Activated CD8-positive, alpha-beta memory T cell treated with anti-CD3 and anti-CD28 coated beads, Interleukin-2, amount 50 U/mL, for 1 hour (primary cell): Measurements from ENCODE around the gene CDK2AP2.
A peak's percentile ranks its signal among the peaks of the same experiment; 100 is the strongest.
"Not testable (repeated sequence)": the region's sequence is repeated elsewhere in the genome, so short reads cannot be mapped to it uniquely, and the experiment has no call there.

Source experiments
- DNase-seq: peaks from one replicate; pipeline ENCODE4 v3.0.0-alpha.2; 2020; ENCODE audit errors: extremely low read depth

The CDK2AP2 gene

DNA sequence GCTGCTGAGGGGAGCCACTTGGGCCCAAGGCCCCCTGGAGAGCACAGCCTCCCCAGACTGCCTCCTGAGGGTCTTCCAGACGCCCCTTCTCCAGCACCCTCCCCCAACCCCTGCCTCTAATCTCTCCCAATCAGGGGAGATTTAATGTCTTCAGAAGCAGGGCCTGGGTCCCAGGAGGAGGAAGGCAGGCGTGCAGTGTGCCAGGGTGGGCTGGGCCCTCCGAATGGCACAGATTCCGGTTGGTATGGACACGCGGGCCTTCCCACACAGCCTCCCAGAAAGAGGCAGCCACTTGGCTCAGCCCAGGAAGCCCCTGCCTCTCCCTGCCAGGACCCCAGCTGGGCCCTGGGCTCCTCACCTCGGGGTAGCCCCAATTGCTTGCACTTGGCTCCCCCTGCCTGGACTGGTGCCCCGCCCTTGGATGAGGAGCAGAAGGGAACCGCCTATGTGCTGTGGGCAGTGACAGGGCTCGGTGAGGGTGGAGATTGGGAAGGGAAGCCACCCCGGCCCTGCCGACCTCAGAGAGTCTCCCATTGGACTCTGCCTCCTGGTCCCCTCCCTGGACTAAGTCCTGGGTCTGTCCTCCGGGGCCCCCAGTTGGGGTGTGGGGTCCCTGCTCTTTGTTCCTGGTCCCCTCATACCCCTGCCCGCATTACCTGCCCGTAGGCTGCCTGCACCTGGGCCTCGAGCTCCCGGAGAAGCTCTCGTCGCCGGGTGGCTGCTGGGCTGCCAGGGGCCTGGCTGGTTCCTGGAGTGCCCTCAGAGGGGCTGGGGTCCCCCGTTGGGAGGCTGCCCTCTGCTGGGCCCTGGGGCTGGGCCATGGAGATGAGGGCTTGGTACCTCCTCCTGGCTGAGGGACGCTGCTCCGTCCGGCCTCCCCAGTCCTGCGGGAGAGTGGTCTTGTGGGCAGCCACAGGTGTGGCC, 15.9 kb upstream of the CDK2AP2 start:
- DNase-seq, result no peak

DNA sequence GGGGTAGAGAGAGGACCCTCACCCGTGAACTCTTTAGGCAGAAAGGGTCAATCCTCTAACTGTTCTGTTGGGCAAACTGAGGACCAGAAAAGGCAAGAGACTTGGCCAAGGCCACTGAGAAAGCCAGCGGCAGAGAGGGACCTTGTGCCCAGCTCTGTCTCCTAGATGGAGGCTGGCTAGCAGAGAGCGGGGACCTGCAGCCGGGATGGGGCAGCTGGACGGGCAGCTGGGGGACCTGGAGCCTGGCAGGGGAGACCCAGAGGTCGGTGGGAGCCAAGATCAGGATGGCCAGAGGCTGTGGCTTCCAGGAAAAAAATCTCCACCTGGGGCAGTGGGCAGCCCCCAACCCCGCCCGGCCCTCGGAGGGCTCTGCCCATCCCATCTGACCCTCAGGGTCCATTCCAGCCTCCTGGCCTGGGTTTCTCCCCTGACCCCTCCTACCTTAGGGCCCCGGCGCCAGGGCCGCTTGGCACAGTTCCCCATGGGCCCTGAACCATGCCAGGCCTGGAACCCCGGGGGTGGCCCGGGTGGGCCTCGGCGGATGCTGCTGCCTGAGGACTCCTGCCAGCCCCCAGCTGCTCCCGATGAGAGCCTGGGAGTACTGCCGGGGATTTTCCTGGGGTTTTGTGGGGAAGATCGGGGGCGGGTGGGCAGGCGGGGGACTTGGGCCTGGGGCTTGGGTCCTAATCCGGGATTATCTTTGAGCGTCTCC, 15.0 kb upstream of the CDK2AP2 start, which contains the start of gene CABP2:
CABP2 (minus strand) TSS at position 603 of the 712 bp plus-strand sequence; CDS start at position 483, 120 bp downstream.
- DNase-seq, result no peak

DNA sequence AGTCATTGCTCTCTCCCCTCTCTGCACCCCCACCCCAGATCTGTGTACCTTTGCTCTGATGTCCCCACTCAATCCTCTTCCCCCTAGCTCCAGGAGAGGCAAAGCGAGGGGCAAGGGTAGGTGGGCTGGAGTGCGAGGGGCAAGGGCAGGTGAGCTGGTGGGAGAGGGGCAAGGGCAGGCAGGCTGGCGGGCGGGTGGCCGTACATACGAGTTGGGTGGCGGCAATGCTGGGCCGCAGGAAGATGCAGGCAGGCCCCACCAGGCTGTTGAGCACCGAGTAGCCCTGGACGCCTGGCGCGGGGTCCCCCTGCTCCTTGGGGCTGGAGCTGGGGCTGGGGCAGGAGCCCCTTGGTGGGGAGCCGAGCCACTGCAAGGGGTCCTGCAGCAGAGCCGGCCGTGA, 14.4 kb upstream of the CDK2AP2 start:
- DNase-seq, result no peak

DNA sequence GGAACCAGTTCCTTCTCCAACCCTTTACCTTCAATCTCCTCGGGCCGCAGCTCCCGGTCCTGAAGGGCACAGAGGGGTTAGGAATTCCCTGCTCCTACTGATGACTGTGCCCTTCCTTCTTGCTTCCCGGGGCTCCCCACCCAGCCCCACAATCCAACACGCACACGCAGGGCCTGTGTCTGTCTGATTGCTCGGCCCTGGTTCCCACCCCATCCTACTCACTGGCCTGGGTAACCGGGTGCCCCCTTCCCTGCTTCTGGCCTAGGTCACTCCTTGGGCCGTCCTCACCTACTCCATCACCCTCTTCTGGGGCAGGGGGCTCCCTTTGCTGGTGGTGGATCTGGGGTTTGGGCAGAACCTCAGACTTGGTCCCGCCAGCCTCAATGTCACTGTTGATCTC, 14.0 kb upstream of the CDK2AP2 start:
- no peak for DNase-seq

DNA sequence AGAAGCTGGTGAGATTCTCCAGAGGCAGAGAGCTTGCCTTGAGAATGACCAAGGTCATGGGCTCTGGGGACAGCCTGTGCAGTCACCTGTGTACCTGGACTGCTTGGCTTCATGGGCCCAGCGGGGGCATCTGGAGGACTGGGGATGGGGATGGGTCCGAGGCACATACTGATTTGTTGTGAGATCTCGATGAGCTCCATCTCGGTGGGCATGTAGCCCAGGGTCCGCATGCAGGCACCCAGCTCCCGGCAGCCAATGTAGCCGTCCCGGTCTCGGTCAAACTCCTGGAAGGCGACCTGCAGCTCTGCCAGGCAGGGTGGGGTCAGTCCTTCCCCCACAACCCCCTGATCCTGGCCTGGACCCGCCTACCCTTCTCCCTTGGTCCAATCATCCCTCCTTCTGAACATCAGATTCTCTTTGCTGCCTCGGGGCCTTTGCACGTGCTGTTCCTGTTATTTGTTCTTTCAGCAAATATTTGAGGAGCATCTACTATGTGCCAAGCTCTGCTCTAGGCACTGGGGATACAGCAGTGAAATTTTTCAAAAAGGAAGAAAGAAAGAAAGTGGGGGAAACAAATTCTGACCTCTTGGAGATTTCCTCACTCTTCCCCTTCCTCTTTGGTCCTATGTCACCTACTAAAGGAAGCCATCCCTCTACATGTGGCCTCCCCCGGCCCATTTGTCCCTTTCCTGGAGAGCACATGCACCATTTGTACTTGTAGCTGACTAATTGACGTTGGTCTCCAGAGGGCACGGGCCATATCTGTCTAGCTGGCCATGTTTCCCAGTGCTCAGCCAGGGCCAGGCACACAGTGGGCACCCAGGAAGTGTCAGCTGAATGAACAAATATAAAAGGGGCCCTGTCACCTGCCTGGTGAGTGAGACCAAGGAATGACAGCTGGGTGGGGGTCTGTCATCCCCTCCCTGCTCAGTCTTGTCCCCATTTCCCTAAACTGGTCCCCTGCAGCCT, 13.2 kb upstream of the CDK2AP2 start:
- no peak for DNase-seq

DNA sequence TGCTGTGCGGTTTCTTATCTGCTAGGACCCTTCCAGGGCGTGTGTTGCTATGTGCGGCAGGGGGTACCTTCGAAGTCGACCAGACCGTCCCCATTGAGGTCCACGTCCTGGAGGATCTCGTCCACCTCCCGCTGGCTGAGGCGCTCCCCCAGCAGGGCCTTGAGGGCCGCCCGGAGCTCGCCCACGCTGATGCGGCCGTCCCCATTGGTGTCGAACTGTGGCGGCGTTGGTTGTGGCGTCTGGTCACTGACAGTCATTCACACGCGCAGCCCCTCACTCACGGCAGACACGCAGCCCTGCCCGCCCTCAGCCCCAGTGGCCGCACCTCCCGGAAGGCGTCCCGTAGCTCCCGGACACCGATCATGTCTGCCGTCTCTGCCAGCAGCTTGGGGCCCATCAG, 11.8 kb upstream of the CDK2AP2 start:
- no peak for DNase-seq

DNA sequence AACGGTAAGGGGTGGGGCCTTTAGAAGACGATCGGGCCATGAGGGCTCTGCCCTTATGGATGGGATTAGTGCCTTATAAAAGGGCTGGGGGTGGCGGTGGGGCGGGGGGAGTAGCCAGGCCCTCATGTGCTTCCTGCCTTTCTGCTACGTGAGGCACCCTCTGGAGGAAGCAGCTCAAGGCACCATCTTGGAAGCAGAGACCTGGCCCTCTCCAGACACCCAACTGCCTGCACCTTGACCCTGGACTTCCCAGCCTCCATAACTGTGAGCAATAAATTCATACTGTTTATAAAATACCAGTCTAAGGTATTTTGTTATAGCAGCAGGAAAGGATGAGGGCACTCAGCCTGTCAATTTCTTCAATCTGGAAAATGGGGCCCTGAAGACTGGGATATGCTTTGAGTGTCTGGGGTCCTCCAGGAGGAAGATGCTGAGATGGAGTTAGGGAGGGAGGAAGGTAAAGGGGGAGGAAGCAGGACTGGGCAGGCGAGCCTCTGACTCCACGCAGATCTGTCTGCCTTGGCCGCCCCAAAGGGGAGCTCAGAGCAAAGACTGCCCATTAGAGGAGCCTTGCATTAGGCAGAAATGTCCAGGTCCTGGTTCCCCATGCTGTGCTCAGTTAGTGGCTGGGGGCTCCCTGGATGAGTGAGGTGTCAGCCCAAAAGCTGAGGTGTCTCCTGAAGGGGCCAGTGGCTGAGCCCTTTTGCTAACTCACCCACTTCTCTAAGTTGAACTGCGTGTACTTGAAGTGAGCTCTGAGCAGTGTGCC, 10.0 kb upstream of the CDK2AP2 start:
- DNase-seq, result no peak

DNA sequence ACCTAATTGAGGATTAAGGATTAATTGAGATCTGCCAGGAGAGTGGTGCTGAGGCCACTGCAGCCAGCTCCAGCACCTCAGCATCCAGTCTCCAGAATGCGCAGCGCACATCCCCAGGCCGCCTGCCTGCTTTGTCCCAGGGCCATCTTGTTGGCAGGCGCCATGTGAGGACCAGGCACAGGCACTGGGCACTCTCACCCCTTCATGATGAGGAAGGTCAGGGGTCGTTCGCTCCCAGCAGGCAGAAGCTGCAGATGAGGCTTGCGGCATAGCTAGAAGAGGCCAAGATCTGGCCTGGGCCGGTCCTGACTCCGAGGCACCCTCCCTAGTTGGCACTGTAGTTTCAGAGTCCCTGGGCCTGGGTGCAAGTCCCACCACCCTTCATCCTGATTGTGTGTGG, 8.8 kb upstream of the CDK2AP2 start:
- no peak for DNase-seq

DNA sequence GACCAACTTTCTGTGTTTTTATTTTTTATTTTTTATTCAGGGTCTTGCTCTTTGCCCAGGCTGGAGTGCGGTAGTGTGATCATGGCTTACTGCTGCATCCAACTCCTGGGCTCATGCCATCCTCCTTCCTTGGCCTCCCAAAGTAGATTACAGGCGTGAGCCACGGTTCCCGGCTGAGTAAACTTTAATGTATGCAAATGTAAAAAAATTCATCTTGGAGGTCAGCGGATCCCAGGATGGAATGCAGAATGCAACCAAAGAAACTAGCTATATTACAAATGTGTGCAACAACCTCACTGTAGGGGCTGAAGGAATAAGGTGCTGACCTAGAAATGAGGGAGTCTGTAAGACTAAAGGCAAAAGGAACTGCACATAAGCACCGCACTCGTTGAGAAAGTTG, 6.2 kb upstream of the CDK2AP2 start:
- DNase-seq, result no peak

DNA sequence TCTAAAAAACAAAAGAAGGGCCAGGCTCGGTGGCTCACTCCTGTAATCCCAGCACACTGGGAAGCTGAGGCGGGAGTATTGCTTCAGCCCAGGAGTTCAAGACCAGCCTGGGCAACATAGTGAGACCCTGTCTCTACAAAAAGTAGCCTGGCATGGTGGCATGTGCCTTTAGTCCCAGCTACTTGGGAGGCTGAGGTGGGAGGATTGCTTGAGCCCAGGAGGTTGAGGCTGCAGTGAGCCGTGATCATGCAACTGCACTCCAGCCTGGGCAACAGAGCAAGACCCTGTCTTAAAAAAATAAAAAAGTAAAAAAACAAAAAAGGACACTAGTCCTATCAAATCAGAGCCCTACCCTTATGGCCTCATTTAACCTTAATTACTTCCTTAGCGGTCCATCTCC, 3.6 kb upstream of the CDK2AP2 start:
- DNase-seq, result not testable (repeated sequence)

DNA sequence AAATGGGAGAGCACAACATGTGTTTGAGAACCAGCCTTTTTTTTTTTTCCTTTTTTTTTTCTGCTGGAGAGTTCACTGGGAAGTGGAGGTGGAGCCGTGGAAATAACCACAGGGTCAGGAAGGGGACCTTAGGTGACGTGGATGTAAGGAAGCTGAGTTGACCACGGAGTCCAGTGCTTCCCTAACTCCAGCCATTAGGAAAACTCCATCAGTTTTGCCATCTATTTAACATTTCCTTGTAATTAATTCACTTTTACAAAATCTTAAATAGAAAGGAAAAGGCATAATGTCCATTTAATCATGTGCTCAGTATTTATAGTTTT, 2.0 kb upstream of the CDK2AP2 start:
- no peak for DNase-seq

DNA sequence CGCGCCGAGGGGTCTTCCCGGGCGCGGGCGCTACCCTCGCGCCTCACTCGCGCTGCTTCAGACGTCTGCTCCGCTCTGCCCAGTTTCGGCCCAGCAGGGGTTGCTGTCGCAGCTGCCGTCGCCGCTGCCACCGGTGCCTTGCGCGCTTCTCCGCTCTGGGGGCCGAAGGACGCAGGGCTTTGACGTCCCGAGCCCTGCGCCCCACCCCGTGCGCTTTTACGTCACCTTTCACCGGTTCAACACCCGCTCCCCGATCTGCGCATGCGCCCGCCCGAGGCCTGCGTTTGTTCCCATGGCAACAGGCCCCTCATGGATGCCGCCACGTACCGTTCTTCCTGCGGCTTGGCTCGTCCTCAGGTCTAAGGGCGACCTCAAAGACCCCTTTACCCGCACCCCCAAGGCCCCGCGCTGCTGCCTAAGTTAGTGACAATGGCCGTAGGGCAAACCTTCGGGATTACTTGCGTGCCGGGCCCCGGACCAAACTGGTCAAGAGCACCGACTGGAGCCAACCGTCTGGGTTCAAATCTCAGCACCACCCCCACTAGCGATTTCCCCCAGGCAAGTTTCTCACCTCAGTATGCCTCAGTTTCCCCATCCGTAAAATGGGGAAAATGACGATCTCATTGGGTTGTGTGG, 642 bp upstream of the CDK2AP2 start:
- DNase-seq, result peak; percentile 100

DNA sequence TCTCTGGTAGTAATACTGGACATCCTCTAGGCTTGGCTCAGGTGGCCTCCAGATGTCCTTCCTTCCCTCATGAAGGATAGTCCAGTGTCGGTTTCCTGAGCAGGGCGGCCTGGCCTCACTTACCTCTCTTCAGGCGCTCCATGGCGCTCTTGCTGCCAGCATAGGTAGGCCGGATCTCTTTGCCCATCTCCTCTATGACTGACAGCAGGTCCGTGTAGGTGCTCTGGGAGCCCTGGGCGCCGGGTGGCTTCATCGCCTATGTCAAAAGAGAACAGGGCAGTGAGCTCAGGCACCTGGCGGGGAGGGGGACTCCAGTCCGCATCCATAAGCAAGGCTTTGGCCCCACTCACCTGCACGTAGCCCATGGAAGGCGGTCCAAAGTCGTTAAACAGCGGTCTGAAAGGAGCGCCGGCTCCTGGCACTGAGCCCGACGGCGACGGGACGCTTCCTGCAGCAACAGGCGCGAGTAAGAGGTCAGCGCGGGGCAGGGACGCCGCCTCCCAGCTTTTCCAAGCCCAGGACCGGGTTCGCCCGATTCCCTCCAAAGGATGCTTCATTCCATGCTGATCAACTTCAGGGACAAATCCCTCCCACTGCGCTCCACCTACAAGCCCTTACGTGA, 609 bp downstream of the CDK2AP2 start:
- no peak for DNase-seq

DNA sequence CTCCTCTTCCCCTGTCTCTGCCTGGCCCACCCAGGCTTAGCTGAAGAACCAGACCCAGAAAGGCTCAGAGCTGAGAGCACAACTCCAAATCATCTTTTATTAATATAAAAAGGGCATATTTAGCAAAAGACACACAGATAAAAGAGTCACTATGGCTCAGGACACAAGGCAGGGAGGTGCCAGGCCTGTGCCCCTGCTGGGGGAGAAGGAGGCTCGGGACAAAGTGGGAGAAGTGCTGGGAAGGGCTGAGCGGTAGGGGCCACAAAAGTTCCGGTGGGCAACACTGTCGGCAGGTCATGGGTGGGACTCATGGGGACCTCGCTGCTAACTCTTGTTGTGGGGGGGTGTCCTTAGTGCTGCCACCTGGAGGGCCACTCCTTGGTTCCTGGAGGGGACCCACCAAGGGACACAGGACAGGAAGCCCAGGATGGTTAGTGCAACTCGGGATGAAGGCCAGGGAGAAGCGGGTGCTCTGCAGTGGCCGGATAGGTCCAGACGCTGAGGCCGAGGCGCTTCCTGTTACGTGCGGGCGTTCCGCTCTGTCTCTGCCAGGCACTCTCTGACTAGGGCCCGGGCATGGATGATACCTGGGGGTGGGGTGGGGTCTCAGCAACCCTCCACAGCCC, 1.4 kb downstream of the CDK2AP2 start:
- DNase-seq, result no peak

DNA sequence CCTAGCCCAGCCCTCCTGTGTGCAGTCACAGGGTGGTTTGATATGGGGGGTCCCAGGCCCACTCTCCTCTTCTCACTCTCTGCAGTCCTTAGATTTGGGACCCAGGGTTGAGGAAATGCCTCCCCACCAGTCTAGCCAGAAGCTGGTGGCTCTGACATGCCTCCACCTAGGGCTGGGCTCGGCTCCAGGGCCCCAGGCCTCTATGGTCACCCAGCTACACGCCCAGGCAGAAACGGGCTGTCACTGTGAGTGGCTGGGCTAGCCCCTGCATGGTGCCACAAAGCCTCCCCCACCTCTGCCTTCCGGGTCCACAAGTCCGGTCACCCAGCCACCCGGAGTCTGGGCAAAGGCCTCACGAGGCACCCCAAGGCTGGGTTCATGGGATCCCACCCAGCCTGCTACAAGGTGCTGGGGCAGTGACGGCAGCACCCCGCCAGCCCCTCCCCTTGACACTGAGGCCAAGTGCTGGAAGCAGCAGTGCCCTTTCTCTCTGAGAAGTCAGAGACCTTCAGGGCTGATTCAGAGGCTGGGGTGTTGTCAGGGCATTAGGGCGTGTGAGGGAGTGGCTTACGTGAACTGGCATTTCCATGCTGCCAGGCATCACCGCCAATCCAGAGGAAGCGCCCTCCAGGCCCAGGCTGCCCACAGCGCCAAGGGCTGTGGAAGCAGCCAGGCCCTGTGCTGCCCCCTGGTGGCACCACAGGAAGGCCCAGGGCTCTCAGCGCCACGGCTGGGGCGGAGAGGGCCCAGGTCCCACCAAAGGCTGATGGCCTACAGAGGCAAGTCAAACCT, 2.2 kb downstream of the CDK2AP2 start:
- DNase-seq, result peak; percentile 83

DNA sequence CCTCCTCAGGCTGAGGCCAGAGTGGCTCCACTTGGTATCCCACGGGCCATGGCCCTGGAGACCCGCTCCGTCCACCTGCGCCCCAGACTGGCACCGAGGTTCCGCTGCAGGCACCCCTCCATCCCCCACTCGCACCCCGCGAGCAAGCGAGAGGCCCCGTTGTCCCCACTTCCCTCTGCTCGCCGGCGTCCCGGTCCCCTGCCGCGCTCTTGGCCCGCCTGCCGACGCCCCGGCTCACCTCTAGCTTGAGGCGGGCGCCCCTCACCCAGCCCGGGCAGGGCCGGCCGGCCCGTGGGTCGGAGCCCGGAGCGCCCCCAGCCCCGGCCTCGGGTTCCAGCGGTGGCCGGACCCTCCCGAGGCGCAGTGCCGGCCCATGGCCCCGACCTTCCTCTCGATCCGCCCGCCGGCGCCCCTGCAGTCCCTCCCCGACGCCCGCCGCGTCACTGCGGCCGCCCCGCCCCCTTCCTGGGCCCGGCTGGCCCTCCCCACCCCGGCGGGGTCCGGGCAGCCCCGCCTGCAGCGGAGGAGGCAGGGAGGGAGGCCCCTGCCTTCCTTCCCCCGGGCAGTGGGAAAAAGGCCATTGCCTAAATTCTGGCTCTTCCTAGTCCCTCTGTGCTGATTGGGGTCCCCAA, 2.9 kb downstream of the CDK2AP2 start, which contains the start of gene PITPNM1:
PITPNM1 (minus strand) TSS at position 414 of the 632 bp plus-strand sequence. CDS start 1,183 bp downstream, outside the sequence.
- no peak for DNase-seq

DNA sequence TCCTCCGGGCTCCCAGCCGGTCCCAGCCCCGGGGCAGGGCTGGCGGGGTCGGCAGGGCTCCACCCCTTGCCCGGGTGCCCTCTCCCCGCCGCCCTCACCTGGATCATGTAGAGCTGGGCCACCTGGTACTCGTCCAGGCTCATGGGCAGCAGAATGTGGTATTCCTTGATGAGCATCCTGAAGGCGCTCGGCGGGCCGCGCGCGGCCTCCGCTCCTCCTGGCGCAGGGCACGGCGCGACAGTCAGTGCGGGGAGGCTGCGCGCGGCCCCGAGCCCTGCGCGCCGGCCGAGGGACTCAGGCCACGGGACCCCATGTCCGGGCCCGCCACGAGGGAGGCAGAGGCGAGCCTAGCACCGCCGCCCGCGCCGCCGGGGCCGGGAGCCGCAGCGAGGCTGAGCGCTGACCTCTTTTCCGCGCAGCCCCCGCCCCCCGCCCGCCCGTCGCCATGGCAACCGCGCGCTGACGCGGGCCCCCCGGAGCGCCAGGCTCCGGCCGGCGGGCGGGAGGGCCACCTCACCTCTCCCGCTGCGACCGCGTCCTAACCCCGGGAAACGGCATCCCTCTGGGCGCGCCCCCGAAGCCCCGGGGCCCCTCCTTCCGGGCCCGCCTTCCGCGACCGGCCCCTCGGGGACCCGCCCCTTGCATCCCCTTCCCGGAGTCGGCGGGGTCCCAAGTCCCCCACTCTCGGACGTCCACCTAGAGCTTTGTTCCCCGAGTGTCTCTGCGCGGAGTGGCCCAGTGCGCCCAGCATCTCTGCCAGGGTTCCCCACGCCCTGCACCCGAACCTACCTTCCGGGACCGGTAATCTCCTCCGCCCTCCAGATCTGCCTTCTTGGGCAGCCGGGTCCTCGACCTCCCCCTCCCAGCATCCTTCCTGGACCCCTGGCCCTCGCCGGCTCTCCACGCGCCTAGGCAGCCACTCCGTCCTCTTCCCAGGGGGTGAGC, 3.7 kb downstream of the CDK2AP2 start:
- DNase-seq, result no peak
